NCI-H2029 (cell line): Measurements from ENCODE around the gene RPS21.

Experiments
- DNase-seq: peaks from one replicate; lab custom pipeline; 2025; lab: John Stamatoyannopoulos, UW

RPS21 gene

DNA sequence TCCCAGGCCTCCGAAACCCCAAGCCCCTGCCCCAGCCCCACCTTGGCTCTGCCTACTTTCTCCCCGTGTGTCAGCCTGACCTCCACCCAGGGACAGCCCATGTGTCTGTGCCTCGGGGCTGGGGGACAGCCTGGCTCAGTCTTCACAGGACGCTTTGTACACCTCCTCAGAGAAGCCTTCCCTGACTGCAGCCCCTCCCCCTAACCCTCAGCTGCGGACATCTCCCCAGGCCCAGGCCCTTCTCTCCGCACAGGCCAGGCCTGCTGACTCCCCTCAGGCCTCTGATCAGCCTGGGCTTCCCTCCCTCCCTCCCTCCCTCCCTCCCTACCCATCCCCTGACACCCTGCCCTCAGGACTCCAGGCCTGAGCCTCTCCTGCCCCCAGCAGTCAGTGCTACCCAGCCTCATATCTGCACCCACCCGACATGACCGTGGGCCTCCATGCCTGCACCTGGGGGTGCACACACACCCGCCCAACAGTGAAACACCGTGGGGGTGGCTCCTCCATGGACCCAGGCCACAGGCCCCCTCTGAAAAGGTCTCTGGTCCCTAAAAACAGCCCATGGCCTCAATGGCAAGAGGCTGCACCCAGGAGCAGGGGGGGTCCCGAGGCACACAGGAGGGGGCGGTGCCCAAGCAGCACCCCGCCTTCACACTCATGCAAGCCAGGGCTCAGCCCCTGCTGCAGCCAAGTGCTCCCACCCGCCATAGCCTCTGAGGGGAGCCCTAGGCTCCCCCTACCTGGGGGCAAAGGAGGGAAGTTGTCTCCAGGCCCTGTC, 32.7 kb upstream of the RPS21 start:
- DNase-seq: no peak

- no peak for DNase-seq
Observed at GRCh38 chr20:62354811-62355341, 32.0 kb upstream of the RPS21 start.

- peak; percentile 65 for DNase-seq
Observed at GRCh38 chr20:62355516-62355877, 31.4 kb upstream of the RPS21 start.

DNA sequence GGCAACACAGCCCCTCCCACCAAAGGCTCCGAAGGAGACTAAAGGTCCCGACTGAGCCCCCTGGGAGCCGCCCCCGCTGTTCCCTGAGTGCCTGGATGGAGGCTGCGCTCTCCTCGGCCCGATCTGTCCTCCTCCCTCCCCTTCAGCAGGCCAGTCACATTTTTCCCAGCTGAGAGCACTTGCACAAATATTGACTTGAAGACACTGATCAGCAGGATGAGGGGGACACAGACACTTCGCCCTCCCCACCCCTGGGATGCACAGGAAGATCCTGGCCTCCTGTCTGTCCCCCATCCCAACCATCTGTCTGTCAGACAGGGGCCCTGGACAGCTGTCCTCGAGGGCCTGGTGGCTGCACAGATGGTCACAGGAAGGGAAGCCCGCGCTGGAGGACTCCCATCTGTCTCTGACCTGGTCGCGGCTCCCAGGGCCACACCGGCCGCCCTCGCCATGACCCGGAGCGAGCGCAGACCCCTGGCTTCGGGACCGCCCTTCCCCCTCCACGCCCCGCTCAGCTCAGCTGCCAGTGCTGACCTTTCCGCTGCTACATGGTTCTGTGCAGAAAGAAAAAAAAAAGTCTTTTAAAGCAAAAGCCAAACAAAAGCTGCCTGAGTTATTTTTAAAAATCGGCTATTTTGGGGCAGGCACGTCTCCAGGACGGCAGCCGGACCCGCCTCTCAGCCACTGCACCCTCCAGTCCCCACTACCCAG, 30.9 kb upstream of the RPS21 start:
- no peak for DNase-seq

DNA sequence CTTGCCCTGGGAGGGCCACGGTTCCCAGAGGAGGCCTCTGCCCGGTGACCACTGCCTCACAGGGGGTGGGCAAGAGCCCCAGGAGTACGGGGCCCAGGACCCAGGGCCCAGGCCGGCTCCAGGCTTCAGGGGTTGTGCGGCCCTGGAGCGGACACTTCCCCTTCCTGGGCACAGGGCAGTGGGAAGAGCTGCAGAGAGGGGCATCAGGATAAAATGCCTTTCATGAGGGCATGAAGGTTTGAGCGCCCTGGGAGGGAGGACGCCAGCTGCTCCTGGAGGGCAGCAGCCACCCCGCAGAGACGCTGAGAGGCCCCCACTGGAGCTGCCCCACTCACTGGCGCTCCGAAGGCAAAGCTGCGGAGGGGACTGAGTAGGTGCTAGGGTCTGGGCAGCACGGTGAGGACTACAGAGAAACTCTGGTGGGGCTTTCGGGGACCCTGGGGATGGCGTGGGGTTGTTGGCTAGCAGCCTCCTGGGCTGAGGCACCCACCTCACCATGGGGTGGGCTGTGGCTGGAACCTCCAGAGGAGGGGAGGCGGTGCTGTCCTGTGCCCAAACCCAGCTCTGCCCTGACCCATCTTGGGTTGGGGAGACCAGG, 30.2 kb upstream of the RPS21 start:
- DNase-seq: no peak

DNA sequence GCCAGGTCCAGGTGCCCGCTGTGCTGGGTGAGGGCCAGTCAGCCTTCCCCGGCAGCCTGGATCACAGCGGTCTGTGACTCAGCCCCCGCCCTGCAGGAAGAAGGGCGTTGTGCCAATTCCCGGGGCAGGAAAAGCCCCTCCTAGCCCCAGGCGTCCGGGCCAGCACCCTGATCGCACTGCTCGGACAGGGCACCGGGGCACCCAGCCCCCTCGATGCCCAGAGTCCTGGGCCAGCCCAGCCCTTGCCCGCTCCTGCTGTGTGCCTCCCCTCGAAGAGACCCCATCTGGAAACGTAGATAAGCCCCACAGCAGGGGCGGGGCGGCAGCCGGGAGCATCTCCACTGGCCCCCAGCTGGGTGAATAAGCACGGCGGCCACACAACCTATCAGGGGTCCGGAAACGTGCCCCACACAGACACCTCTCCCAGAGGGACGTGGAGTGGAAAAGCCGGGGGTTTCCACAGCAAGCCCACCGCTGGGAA, 29.7 kb upstream of the RPS21 start:
- DNase-seq: no peak

- DNase-seq: no peak
Observed at GRCh38 chr20:62357681-62358080, 29.2 kb upstream of the RPS21 start.

- no peak for DNase-seq
Observed at GRCh38 chr20:62358171-62359042, 28.5 kb upstream of the RPS21 start.

GRCh38 chr20:62359043-62359490, 27.8 kb upstream of the RPS21 start:
- DNase-seq: no peak

DNA sequence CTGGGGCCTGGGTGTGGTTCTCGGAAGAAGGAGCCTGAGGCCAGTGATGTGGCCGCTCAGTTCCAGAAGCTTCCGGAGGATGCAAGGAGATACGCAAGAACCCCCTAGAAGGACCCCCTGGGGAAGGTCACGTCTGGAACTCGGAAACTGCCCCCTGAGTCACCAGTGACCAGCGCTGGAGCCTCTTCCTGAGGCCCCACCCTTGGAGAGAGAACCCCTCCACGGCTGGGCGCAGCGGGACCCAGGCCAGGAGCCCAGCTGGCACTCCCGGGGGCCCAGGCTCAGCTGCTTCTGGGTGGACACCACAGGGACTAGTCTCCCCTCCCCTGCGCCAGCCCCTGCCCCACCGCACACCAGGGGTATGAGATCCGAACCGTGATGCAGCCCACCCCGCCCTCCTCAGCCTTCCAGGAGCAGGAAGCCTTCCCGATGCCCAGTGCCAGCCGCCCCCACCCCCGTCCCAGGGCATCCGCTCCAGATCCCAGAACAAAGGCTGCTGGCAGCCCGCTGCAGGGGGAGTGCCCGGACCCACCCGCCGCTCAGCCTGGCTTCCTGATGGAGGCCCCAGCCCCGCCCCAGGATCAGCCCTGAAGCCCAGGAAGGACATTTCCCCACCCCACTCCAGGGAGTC, 27.3 kb upstream of the RPS21 start:
- DNase-seq: no peak

GRCh38 chr20:62360854-62361798, 25.8 kb upstream of the RPS21 start:
- DNase-seq: no peak

- no peak for DNase-seq
Observed at GRCh38 chr20:62361799-62362589, 24.9 kb upstream of the RPS21 start.

- DNase-seq: no peak
Observed at GRCh38 chr20:62362590-62362940, 24.3 kb upstream of the RPS21 start.

DNA sequence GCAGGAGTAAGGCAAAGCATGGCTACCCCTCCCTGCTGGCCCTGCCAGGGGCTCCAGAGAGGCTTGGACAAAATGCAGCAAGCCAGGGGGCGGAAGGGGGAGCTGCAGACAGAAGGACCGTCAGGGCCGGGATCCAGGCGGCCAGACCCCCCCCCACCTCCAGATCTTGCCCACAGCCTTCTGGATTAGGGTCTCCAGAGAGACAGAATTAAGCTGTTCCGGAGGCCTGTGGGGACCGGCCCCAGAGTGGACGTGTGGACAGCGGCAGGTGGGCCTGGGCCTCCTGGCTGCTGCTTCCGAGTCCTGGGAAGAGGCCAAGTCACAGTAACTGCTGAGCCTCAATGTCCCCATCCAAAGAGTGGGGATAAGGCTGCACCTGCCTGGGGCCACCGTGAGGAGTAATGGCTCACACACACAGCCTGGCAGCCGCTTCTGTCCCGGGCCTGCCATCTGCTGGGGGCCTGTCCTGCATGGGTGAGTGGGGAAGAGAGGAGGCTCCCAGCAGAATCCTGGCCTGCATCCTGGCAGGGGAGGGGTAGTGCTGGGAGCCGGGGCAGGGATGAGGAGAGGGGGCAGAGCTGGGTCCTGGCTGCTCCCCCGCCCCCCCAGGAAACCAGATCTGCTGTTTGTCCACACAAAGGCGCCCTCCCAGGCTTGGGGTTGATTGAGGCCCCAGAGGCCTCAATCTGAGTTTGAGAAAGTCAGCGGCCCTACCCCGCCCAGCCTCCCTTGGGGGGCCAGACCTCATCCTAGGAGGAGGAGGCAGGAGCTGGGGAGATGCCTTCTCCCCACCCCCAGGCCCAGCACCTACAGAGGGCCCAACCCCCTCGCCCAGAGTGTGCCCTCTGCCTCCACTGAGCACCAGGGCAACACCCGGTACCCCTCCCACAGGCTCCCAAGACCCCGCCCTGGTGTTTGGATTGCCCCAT, 23.6 kb upstream of the RPS21 start:
- no peak for DNase-seq

DNA sequence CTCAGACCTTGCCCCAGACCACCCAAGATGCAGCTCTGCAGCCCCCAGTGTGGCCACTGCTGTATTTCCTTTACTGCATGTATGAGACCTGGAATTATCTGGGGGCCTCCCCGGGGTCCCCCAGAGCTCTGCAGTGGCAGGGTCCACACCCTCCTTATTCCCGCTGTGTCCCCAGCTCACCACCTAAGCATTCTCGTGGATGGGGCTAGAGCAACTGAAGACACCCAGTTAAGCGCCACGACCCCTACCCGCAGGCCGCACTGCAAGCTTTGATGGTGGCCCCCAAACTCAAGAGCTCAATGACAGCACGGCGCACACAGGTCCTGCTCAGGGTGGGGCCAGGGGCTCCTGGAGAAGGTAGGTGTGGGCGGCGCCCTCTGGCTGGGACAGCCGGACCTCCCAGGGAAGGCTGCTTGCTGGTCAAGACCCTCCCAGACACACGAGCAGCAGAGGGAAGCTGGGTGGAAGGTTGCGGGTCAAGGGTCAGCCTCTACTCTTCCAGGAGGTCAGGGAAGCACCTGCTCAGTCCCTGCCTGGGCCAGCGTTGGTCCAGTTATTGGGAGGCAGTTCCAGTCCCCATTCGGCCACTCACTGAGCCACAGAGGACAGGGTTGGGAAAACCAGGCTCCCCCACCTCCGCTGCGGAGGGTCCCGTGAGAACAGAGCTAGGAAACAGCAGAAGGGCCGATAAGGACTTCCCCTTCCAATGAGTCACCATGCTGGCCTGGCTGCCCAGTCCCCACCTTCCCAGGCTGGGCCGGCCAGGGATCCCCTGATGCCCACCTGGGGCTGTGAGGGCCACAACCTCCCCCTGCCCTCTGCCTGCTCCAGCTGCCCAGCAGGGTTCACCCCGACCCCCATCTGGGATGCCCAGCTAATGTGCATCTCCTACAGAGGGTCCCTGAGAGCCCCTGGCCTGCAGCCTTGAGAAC, 22.7 kb upstream of the RPS21 start:
- no peak for DNase-seq

- no peak for DNase-seq
Observed at GRCh38 chr20:62364911-62365736, 21.8 kb upstream of the RPS21 start.
